GM12878 (cell line): ENCODE measurements around the gene NFIX. TPM values are rescaled to one million over a fixed set of nuclear protein-coding genes. Genes with fewer than 3 reads are reported as not detected.

ENCODE experiments used
- ATAC-seq: fragments of 200-7000 bp; cut with Tn5 transposase; 3 replicates; pipeline ENCODE4 v1.9.1; 2020; ENCODE audit warnings: mild to moderate bottlenecking, moderate library complexity
- BruUV-seq: library from RNA; stranded (reverse); fragments of 400-500 nt; replicated peaks from 2 replicates; lab custom pipeline; 2021; lab: Mats Ljungman, UMichigan
- CTCF ChIA-PET: fragments of 300-600 bp; sonication (Branson Sonifier 250); formaldehyde crosslinking; extraction: SDS; loops from one replicate; lab custom pipeline; 2021; ENCODE audit warnings: inconsistent platforms; lab: Yijun Ruan, JAX
- POLR2A ChIA-PET: fragments of 350-600 bp; formaldehyde crosslinking; extraction: SDS; loops from one replicate; lab custom pipeline; 2021; ENCODE audit warnings: inconsistent platforms; lab: Charles Lee
- RAD21 ChIA-PET: fragments of 300-600 bp; sonication (Branson Sonifier 250); formaldehyde crosslinking; loops from one replicate; lab custom pipeline; 2023; ENCODE audit warnings: antibody characterized with exemption; ENCODE audit not compliant: unreplicated experiment; lab: Charles Lee
- SMC1A ChIA-PET: fragments of 300-600 bp; sonication (Branson Sonifier 250); formaldehyde crosslinking; loops from one replicate; lab custom pipeline; 2023; ENCODE audit not compliant: unreplicated experiment, uncharacterized antibody; lab: Charles Lee
- DNase-seq: peaks from one replicate; pipeline ENCODE4 v3.0.0-alpha.2; 2011; ENCODE audit warnings: low read depth, low spot score
- FAIRE-seq: peaks from 3 replicates; lab custom pipeline; 2011; peaks lifted over from hg19 to GRCh38; lab: Jason Lieb, UNC
- H2AFZ ChIP-seq: 2 replicates; pipeline ENCODE4 v1.6.0; 2011; ENCODE audit warnings: low read depth, low read length, control low read depth; ENCODE audit not compliant: control insufficient read depth
- H3K27ac ChIP-seq: 2 replicates; pipeline ENCODE4 v1.5.1; 2011; ENCODE audit warnings: control low read depth; ENCODE audit not compliant: control insufficient read depth, insufficient read depth
- H3K27me3 ChIP-seq, 2 experiments: replicated peaks in 1 of 2; 2 replicates each; pipeline versions ENCODE4 v1.6.0 to v1.6.1; 2011; ENCODE audit warnings: low read length in 1 of 2; ENCODE audit not compliant: control insufficient read depth in 2 of 2, insufficient read depth in 2 of 2
- H3K36me3 ChIP-seq, 2 experiments: 2 replicates each; pipeline ENCODE4 v1.5.1; 2011; ENCODE audit warnings: low read length in 1 of 2; ENCODE audit not compliant: control insufficient read depth in 2 of 2, insufficient read depth in 2 of 2
- H3K4me1 ChIP-seq: 2 replicates; pipeline ENCODE4 v1.6.1; 2011; ENCODE audit warnings: mild to moderate bottlenecking, low read length, moderate library complexity, mixed read lengths; ENCODE audit not compliant: control insufficient read depth, insufficient read depth
- H3K4me2 ChIP-seq: 2 replicates; pipeline ENCODE4 v1.6.0; 2011; ENCODE audit warnings: control low read depth; ENCODE audit not compliant: control insufficient read depth, insufficient read depth
- H3K4me3 ChIP-seq: fragments of 200-600 bp; sonication (generic); 2 replicates; pipeline ENCODE4 v1.5.1; 2016
- H3K79me2 ChIP-seq: 2 replicates; pipeline ENCODE4 v1.6.0; 2011; ENCODE audit warnings: low read length; ENCODE audit not compliant: control insufficient read depth, insufficient read depth
- H3K9ac ChIP-seq: 2 replicates; pipeline ENCODE4 v1.8.0; 2011; ENCODE audit warnings: low read length, control low read depth, mixed read lengths; ENCODE audit not compliant: control insufficient read depth, insufficient read depth
- H3K9me3 ChIP-seq: replicated peaks from 3 replicates; pipeline ENCODE4 v1.5.1; 2011; ENCODE audit warnings: mild to moderate bottlenecking, low read length; ENCODE audit not compliant: control insufficient read depth, insufficient read depth
- H4K20me1 ChIP-seq: 2 replicates; pipeline ENCODE4 v1.6.0; 2011; ENCODE audit not compliant: control insufficient read depth, insufficient read depth
- GATAD2B ChIP-seq: fragments of 450-650 bp; conservative IDR thresholded peaks from 2 replicates; pipeline ENCODE4 v1.6.1; 2017; ENCODE audit warnings: low read depth, mild to moderate bottlenecking, moderate library complexity
- NKRF ChIP-seq: fragments of 450-650 bp; conservative IDR thresholded peaks from 2 replicates; pipeline ENCODE4 v1.6.1; 2017; ENCODE audit warnings: mild to moderate bottlenecking, moderate library complexity
- RAD21 ChIP-seq: IDR thresholded peaks from 2 replicates; pipeline ENCODE4 v1.6.1; 2011; ENCODE audit warnings: mild to moderate bottlenecking, low read depth, low read length, moderate library complexity; ENCODE audit not compliant: insufficient read depth
- REST ChIP-seq: IDR thresholded peaks from 2 replicates; pipeline ENCODE4 v1.6.1; 2012; ENCODE audit warnings: mild to moderate bottlenecking, low read depth, low read length
- SP1 ChIP-seq: IDR thresholded peaks from one replicate; pipeline ENCODE4 v1.6.1; 2011; ENCODE audit warnings: low read depth, low read length
- SREBF1 ChIP-seq: IDR thresholded peaks from 2 replicates; pipeline ENCODE4 v1.6.1; 2012; ENCODE audit warnings: mild to moderate bottlenecking, low read length
- STAT1 ChIP-seq: fragments of 450-650 bp; conservative IDR thresholded peaks from 2 replicates; pipeline ENCODE4 v1.6.1; 2014; ENCODE audit warnings: antibody characterized with exemption, mild to moderate bottlenecking
- TAF1 ChIP-seq: IDR thresholded peaks from 2 replicates; pipeline ENCODE4 v1.6.1; 2011; ENCODE audit warnings: mild to moderate bottlenecking, low read depth, low read length, borderline replicate concordance
- WRNIP1 ChIP-seq: IDR thresholded peaks from 2 replicates; pipeline ENCODE4 v1.6.1; 2011; ENCODE audit warnings: low read depth, low read length, improper control_type of control experiment, borderline replicate concordance
- ZBTB33 ChIP-seq: fragments of 450-650 bp; IDR thresholded peaks from 2 replicates; pipeline ENCODE4 v1.6.1; 2017; ENCODE audit warnings: mild to moderate bottlenecking
- ZNF207 ChIP-seq: fragments of 450-650 bp; IDR thresholded peaks from 2 replicates; pipeline ENCODE4 v1.6.1; 2014; ENCODE audit warnings: antibody characterized with exemption, mild to moderate bottlenecking, borderline replicate concordance
- ZNF622 ChIP-seq: fragments of 450-650 bp; IDR thresholded peaks from 2 replicates; pipeline ENCODE4 v1.6.1; 2017; ENCODE audit warnings: mild to moderate bottlenecking, inconsistent platforms
- whole genome bisulfite sequencing: methylation state at CpG from one replicate; pipeline ENCODE4 v1.1.6; 2016; ENCODE audit warnings: low lambda C conversion rate; ENCODE audit not compliant: insufficient replicate concordance, insufficient coverage; ENCODE audit errors: missing lambda C conversion rate; 5-methylcytosine and 5-hydroxymethylcytosine counted together
- in situ Hi-C: fragments of 300-500 bp; cut with MboI; formaldehyde crosslinking; loops from 9 replicates; pipeline ENCODE4 v1.14.3; 2018; ENCODE audit warnings: mixed read lengths
- intact Hi-C: fragments of 100-400 bp; cut with micrococcal nuclease; formaldehyde crosslinking; loops from one replicate; pipeline ENCODE4 v1.14.2; 2022; ENCODE audit not compliant: unreplicated experiment
- polyA plus RNA-seq, 11 experiments: library from polyadenylated mRNA; depleted of rRNA in 4 of 11; unstranded in 6 of 11; stranded (reverse) in 5 of 11; fragments of >200 nt; fragmentation: Nextera tagmentation in 4 of 11; fragmentation: Illumina TruSeq in 1 of 11; extraction: Ambion mirVana in 4 of 11; extraction: Trizol in 1 of 11; gene quantifications; 1 replicate in 1 of 11; 2 replicates in 10 of 11; pipeline versions ENCODE4 v1.2.1 to v1.2.3, GENCODE V29; 2011 to 2016; ENCODE audit warnings: inconsistent platforms in 2 of 11, missing spikeins in 2 of 11, low read depth in 1 of 11
- total RNA-seq, 4 experiments: library from RNA; depleted of rRNA in 3 of 4; stranded (reverse); fragments of >200 nt in 3 of 4; fragmentation: Illumina TruSeq in 1 of 4; extraction: Trizol in 1 of 4; gene quantifications; 2 replicates each; pipeline versions ENCODE4 v1.2.1 to v1.2.3, GENCODE V29; 2013 to 2021

The NFIX gene
- total and polyA plus RNA-seq, 10 of the 15 experiments (the other 5 are each of a cell fraction or from before 2014, with no cell fraction given): 0.02 to 2.2 (median 0.28) TPM

DNA sequence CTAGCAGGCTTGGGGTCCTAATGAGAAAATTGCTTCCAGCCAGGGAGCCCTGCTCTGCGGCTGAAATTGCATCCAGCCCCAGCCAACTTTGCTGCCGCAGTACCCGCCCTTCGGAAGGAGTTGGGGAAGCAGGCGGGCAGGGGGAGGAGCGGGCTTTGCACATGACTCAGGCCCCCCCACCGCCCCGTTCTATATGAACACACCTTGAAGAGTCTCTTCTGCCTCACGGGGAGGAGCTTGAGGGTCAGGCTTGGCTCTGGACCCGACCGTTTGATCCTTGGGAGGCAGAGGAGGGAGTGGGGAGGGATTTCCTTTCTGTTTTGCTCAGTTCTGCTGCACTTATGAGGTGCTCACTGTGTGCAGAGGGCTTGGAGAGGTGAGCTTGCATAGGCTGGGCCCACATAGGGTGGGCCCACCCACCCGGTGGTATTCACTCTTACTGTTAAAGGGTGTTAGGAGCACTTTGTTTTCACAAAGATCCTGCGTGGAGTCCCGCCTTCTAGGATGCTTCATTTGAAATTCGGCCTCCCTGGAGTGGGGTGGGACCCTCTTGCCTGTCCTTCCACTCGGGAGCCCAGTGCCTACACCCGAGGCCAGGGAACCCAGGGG, 60.9 kb downstream of the NFIX start:
- no peak for FAIRE-seq
- no peak overlapping the region for H3K9ac ChIP-seq
- in situ Hi-C loops: no loop called here
- SMC1A ChIA-PET: no interaction called here
- ATAC-seq: no peak
- H3K4me2 ChIP-seq: no peak overlapping the region
- 27% methylated on average over 16 of the region's 17 CpGs for WGBS
- no peak overlapping the region for H2AFZ ChIP-seq
- H3K27me3 ChIP-seq: peaks cover 0 to 10% of the 10 kb centered on the region in 2 experiments; a peak in 3 of 4 replicates
- RAD21 ChIA-PET: interaction anchor here (1.4 kb wide), 1 partner anchor 79 kb away, joined by 4 read pairs; no protein-coding TSS in a partner anchor
- intact Hi-C loops: no loop called here
- DNase-seq: no peak
- H3K4me3 ChIP-seq: no peak overlapping the region
- CTCF ChIA-PET: interaction anchor here (10.9 kb wide), 1 partner anchor 76 kb away, joined by 247 read pairs; no protein-coding TSS in a partner anchor
- TF ChIP-seq RAD21: no peak
- no peak for TF ChIP-seq GATAD2B
- TF ChIP-seq SP1: no peak
- TF ChIP-seq NKRF: no peak
- no peak for TF ChIP-seq WRNIP1
- no peak for TF ChIP-seq SREBF1
- no peak for TF ChIP-seq ZBTB33
- no peak for TF ChIP-seq TAF1
- no peak for TF ChIP-seq ZNF207
- TF ChIP-seq ZNF622: no peak
- no peak for TF ChIP-seq REST
- TF ChIP-seq STAT1: no peak
- no TSS peak for BruUV-seq
- no peaks in the 10 kb centered on the region for H3K36me3 ChIP-seq
- no peak overlapping the region for H3K27ac ChIP-seq
- no peaks in the 10 kb centered on the region for H4K20me1 ChIP-seq
- H3K9me3 ChIP-seq: no peaks in the 10 kb centered on the region
- H3K4me1 ChIP-seq: no peaks in the 10 kb centered on the region
- POLR2A ChIA-PET: no interaction called here
- no peaks in the 10 kb centered on the region for H3K79me2 ChIP-seq
